ENCODE measurements around the gene RAB12.

- TF ChIP-seq MED8 (CRISPR knock-in tag; IDR thresholded peaks at IDR 0.05; ENCODE audit: insufficient replicate concordance) (no peak), RAD51 (IDR thresholded peaks at IDR 0.05; ENCODE audit: borderline replicate concordance) (no peak), POLR2A (IDR thresholded peaks at IDR 0.05; ENCODE audit: insufficient read depth in 1 of 2, low read depth in 2 of 2, low read length in 2 of 2) (no peak), CHD2 (IDR thresholded peaks at IDR 0.05; ENCODE audit: low read depth, low read length) (no peak)
These were observed 14.4 kb downstream of the RAB12 start for GRCh38 chr18:8623549-8624106.

Data from HepG2 (cell line).